GM23338 (cell line): Measurements from ENCODE around the gene PAGR1. TPM values are rescaled to one million over a fixed set of nuclear protein-coding genes. Genes with fewer than 3 reads are reported as not detected.

Experiments used
- ATAC-seq: fragments of 200-7000 bp; cut with Tn5 transposase; 3 replicates; pipeline ENCODE4 v1.9.1; 2020
- DNase-seq: peaks from one replicate; pipeline ENCODE4 v3.0.0-alpha.2; 2015; ENCODE audit warnings: low spot score
- H2AFZ ChIP-seq: fragments of 200-600 bp; sonication (generic); 2 replicates; pipeline ENCODE4 v1.8.0; 2016; ENCODE audit warnings: antibody characterized with exemption, mild to moderate bottlenecking, moderate library complexity
- H3F3A ChIP-seq: fragments of 200-600 bp; sonication (generic); replicated peaks from 2 replicates; pipeline ENCODE4 v1.8.0; 2017; ENCODE audit warnings: antibody characterized with exemption, mixed run types, low read depth
- H3K27ac ChIP-seq: fragments of 200-600 bp; sonication (generic); 2 replicates; pipeline ENCODE4 v1.6.1; 2016; ENCODE audit warnings: low read depth
- H3K27me3 ChIP-seq: fragments of 200-600 bp; sonication (generic); 2 replicates; pipeline ENCODE4 v1.8.0; 2016; ENCODE audit warnings: mild to moderate bottlenecking, mixed run types, moderate library complexity; ENCODE audit not compliant: insufficient read depth
- H3K36me3 ChIP-seq: fragments of 200-600 bp; sonication (generic); 2 replicates; pipeline ENCODE4 v1.8.0; 2016; ENCODE audit warnings: mild to moderate bottlenecking; ENCODE audit not compliant: insufficient read depth
- H3K4me1 ChIP-seq: fragments of 200-600 bp; sonication (generic); 2 replicates; pipeline ENCODE4 v1.8.0; 2016; ENCODE audit warnings: mild to moderate bottlenecking, moderate library complexity; ENCODE audit not compliant: insufficient read depth
- H3K4me2 ChIP-seq: fragments of 200-600 bp; sonication (generic); 2 replicates; pipeline ENCODE4 v1.7.1; 2017; ENCODE audit warnings: mixed run types
- H3K4me3 ChIP-seq: fragments of 200-600 bp; sonication (generic); 2 replicates; pipeline ENCODE4 v1.6.1; 2016; ENCODE audit warnings: mixed run types
- H3K79me2 ChIP-seq: fragments of 200-600 bp; sonication (generic); replicated peaks from 2 replicates; pipeline ENCODE4 v1.8.0; 2017; ENCODE audit warnings: mild to moderate bottlenecking; ENCODE audit not compliant: insufficient read depth
- H3K9me2 ChIP-seq: fragments of 200-600 bp; sonication (generic); 2 replicates; pipeline ENCODE4 v1.8.0; 2017; ENCODE audit not compliant: insufficient read depth
- H4K20me1 ChIP-seq: fragments of 200-600 bp; sonication (generic); replicated peaks from 2 replicates; pipeline ENCODE4 v1.8.0; 2017; ENCODE audit warnings: mild to moderate bottlenecking; ENCODE audit not compliant: insufficient read depth
- H3K27ac Mint-ChIP-seq: 2 replicates; pipeline ENCODE4 v1.8.0; 2020; ENCODE audit warnings: inconsistent platforms, mild to moderate bottlenecking, moderate library complexity, mixed read lengths
- H3K27me3 Mint-ChIP-seq: 3 replicates; pipeline ENCODE4 v1.8.0; 2022; ENCODE audit warnings: low read depth, mild to moderate bottlenecking, moderate library complexity, mixed read lengths, inconsistent platforms; ENCODE audit not compliant: insufficient read depth, poor library complexity
- H3K36me3 Mint-ChIP-seq: 3 replicates; pipeline ENCODE4 v1.8.0; 2021; ENCODE audit warnings: low read depth, mild to moderate bottlenecking, inconsistent platforms, moderate library complexity, mixed read lengths
- H3K4me1 Mint-ChIP-seq: 3 replicates; pipeline ENCODE4 v1.8.0; 2020; ENCODE audit warnings: mild to moderate bottlenecking, inconsistent platforms, mixed read lengths
- H3K4me3 Mint-ChIP-seq: 3 replicates; pipeline ENCODE4 v1.8.0; 2021; ENCODE audit warnings: moderate library complexity, mild to moderate bottlenecking, inconsistent platforms, mixed read lengths
- H3K9me3 Mint-ChIP-seq: 3 replicates; pipeline ENCODE4 v1.8.0; 2020; ENCODE audit warnings: moderate library complexity, mild to moderate bottlenecking, inconsistent platforms, mixed read lengths
- CTCF ChIP-seq, 2 experiments: fragments of 200-600 bp in 1 of 2; sonication (generic) in 1 of 2; conservative IDR thresholded peaks; 2 replicates each; pipeline versions ENCODE4 v1.5.1 to v1.6.1; 2016 to 2017; ENCODE audit warnings: antibody characterized with exemption in 2 of 2, low read depth in 2 of 2, mild to moderate bottlenecking in 2 of 2, moderate library complexity in 1 of 2
- ETS1 ChIP-seq: IDR thresholded peaks from 2 replicates; pipeline ENCODE4 v1.6.1; 2016; ENCODE audit warnings: antibody characterized with exemption
- EZH2 ChIP-seq: fragments of 200-600 bp; sonication (generic); IDR thresholded peaks from one replicate; pipeline ENCODE4 v1.8.0; 2017; ENCODE audit warnings: antibody characterized with exemption, mild to moderate bottlenecking, low read depth; ENCODE audit not compliant: unreplicated experiment
- EZH2phosphoT487 ChIP-seq: fragments of 200-600 bp; sonication (generic); IDR thresholded peaks from one replicate; pipeline ENCODE4 v1.8.1; 2018; ENCODE audit warnings: antibody characterized with exemption; ENCODE audit not compliant: unreplicated experiment
- JUNB ChIP-seq: IDR thresholded peaks from one replicate; pipeline ENCODE4 v1.6.1; 2016; ENCODE audit warnings: antibody characterized with exemption; ENCODE audit not compliant: unreplicated experiment
- NANOG ChIP-seq: IDR thresholded peaks from 2 replicates; pipeline ENCODE4 v1.6.1; 2016; ENCODE audit warnings: antibody characterized with exemption, borderline replicate concordance
- POLR2AphosphoS5 ChIP-seq: IDR thresholded peaks from 2 replicates; pipeline ENCODE4 v1.6.1; 2016; ENCODE audit warnings: antibody characterized with exemption, low read depth
- REST ChIP-seq: IDR thresholded peaks from one replicate; pipeline ENCODE4 v1.6.1; 2018; ENCODE audit warnings: antibody characterized with exemption; ENCODE audit not compliant: unreplicated experiment
- STAT1 ChIP-seq: IDR thresholded peaks from one replicate; pipeline ENCODE4 v1.6.1; 2016; ENCODE audit warnings: antibody characterized with exemption; ENCODE audit not compliant: unreplicated experiment
- ZNF114 ChIP-seq: fragments of 250-450 bp; sonication (Bioruptor Pico); IDR thresholded peaks from 2 replicates; pipeline ENCODE4 v1.5.0; 2020; ENCODE audit warnings: mild to moderate bottlenecking, moderate library complexity
- ZNF331 ChIP-seq: fragments of 250-450 bp; sonication (Bioruptor Pico); IDR thresholded peaks from 2 replicates; pipeline ENCODE4 v1.5.0; 2020; ENCODE audit warnings: low read depth, mild to moderate bottlenecking, moderate library complexity
- ZNF462 ChIP-seq: fragments of 250-450 bp; sonication (Bioruptor Pico); IDR thresholded peaks from 2 replicates; pipeline ENCODE4 v1.5.0; 2020; ENCODE audit warnings: mild to moderate bottlenecking, moderate library complexity
- polyA plus RNA-seq: library from polyadenylated mRNA; unstranded; fragments of >200 nt; fragmentation: Nextera tagmentation; extraction: Ambion mirVana; gene quantifications from 2 replicates; pipeline ENCODE4 v1.2.1, GENCODE V29; 2016
- total RNA-seq: library from RNA; depleted of rRNA; stranded (reverse); fragments of >200 nt; shearing (Covaris generic); gene quantifications from 2 replicates; pipeline ENCODE4 v1.2.3, GENCODE V29; 2014

PAGR1 gene
- total and polyA plus RNA-seq, 2 experiments from 2014 or later = 67.6 to 78.7 TPM

DNA sequence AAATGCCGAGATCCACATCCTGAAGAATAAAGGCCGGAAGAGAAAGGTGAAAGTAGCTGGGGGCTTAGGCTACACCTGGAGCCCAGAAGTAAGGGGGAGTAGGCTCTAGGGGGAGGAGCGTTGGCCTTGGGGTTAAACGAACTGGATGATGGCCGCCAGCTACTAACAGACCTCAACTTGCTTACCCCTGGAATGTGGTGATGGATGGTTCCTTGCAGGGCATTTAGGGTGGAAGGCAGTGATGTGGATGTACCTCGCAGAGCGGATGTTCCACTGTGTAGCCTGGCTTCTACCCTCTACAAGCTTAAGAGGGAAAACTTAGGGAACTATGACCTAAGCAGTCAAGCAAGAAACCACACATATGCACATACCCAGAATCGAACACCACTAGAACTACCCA is 11.9 kb upstream of the PAGR1 start (continued):
- no peak for TF ChIP-seq CTCF (conservative IDR thresholded peaks at IDR 0.05; ENCODE audit: low read depth in 2 of 2)
- no peak for TF ChIP-seq EZH2phosphoT487

DNA sequence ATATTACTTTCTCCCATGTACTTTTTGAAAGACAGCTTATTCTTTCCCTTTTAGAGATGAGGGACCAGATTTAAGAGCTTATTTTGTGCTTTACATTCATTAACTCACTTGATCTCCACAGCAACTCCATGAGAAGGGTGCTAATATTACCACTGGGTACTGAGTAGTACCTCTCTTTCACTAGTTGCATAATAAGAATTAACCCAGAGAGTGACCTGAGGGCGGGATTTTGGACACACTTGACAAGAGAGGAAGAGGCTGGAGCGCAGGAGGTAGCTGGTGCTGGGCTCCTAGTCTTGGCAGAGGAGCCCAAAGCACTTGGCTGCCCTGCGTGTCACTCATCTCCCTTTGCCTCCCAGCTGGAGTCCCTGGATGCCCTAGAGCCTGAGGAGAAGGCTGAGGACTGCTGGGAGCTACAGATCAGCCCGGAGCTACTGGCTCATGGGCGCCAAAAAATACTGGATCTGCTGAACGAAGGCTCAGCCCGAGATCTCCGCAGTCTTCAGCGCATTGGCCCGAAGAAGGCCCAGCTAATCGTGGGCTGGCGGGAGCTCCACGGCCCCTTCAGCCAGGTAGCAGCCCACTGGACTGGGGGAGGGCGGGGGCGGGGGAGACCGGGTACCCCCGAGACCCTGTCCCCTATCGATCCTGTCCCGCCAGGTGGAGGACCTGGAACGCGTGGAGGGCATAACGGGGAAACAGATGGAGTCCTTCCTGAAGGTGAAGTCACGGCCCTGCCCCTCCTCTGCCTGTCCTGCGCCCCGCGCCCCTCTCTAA is 11.3 kb upstream of the PAGR1 start:
- Histone ChIP-seq H3K27ac (peak overlapping the region; percentile 99), H4K20me1 (peaks cover 19% of the 10 kb centered on the region; the same call in 1 of the 2 replicates), H3F3A (peaks cover 40% of the 10 kb centered on the region), H3K4me3 (peak overlapping the region; percentile 91), H2AFZ (peak overlapping the region; percentile 80; the same call in 1 of the 2 replicates), H3K9me2 (no peaks in the 10 kb centered on the region), H3K79me2 (peaks cover 21% of the 10 kb centered on the region), H3K27me3 (no peaks in the 10 kb centered on the region), H3K4me2 (peak overlapping the region; percentile 91), H3K4me1 (peaks cover 39% of the 10 kb centered on the region), H3K36me3 (peaks cover 20% of the 10 kb centered on the region; the same call in 1 of the 2 replicates)
- H3K4me1 Mint-ChIP-seq = peaks cover 42% of the 10 kb centered on the region
- DNase-seq = peak; percentile 28
- H3K9me3 Mint-ChIP-seq = peaks cover 3% of the 10 kb centered on the region
- H3K4me3 Mint-ChIP-seq = peak overlapping the region; percentile 91
- H3K27me3 Mint-ChIP-seq = peaks cover 38% of the 10 kb centered on the region
- no peak for TF ChIP-seq ZNF462 (CRISPR knock-in tag)
- TF ChIP-seq JUNB = no peak
- TF ChIP-seq NANOG = no peak
- TF ChIP-seq STAT1 = no peak
- TF ChIP-seq ETS1 = no peak
- no peak for TF ChIP-seq EZH2phosphoT487
- TF ChIP-seq EZH2 = no peak
- TF ChIP-seq ZNF331 (CRISPR knock-in tag) = no peak
- TF ChIP-seq REST = no peak
- no peak for TF ChIP-seq POLR2AphosphoS5
- TF ChIP-seq ZNF114 (CRISPR knock-in tag) = no peak
- H3K36me3 Mint-ChIP-seq = peaks cover 65% of the 10 kb centered on the region
- peak; percentile 5 for ATAC-seq
- H3K27ac Mint-ChIP-seq = peak overlapping the region; percentile 99
